Esophagus squamous epithelium (tissue), 5 donors: ENCODE measurements around the gene SYTL3. TPM values are rescaled to one million over a fixed set of nuclear protein-coding genes. Genes with fewer than 3 reads are reported as not detected.
"Not testable (repeated sequence)": the region's sequence is repeated elsewhere in the genome, so short reads cannot be mapped to it uniquely, and the experiment has no call there.

Experiments
- DNase-seq: peaks from one replicate; lab custom pipeline; 2025; lab: John Stamatoyannopoulos, UW
- H3K27ac ChIP-seq, 4 donors: fragments of 200-600 bp; sonication (generic); one replicate each; pipeline ENCODE4 v1.5.1; 2016 to 2019; ENCODE audit warnings: mild to moderate bottlenecking in 1 of 4
- H3K27me3 ChIP-seq, 4 donors: fragments of 200-600 bp; sonication (generic); 1 replicate in 3 of 4; 2 replicates in 1 of 4; pipeline versions ENCODE4 v1.5.1 to v1.6.0; 2017 to 2021; ENCODE audit warnings: antibody characterized with exemption in 1 of 4
- H3K36me3 ChIP-seq, 3 donors: fragments of 200-600 bp; sonication (generic); one replicate each; pipeline ENCODE4 v1.5.1; 2016 to 2019
- H3K4me1 ChIP-seq, 3 donors: fragments of 200-600 bp; sonication (generic); one replicate each; pipeline ENCODE4 v1.5.1; 2017 to 2019
- H3K4me3 ChIP-seq, 4 donors: fragments of 200-600 bp; sonication (generic); 1 replicate in 3 of 4; 2 replicates in 1 of 4; pipeline ENCODE4 v1.5.1; 2016 to 2019; ENCODE audit warnings: mild to moderate bottlenecking in 2 of 4, moderate library complexity in 1 of 4
- H3K9me3 ChIP-seq, 3 donors: fragments of 200-600 bp; sonication (generic); one replicate each; pipeline ENCODE4 v1.5.1; 2016 to 2019
- CTCF ChIP-seq, 6 experiments: fragments of 450-650 bp in 4 of 6; fragments of 200-600 bp in 2 of 6; sonication (generic) in 2 of 6; IDR thresholded peaks; one replicate each; pipeline ENCODE4 v1.5.1; 2016 to 2019; ENCODE audit warnings: antibody characterized with exemption in 6 of 6, mild to moderate bottlenecking in 4 of 6, moderate library complexity in 4 of 6
- POLR2A ChIP-seq, 4 donors: fragments of 450-650 bp; IDR thresholded peaks; one replicate each; pipeline ENCODE4 v1.6.1; 2017; ENCODE audit warnings: antibody characterized with exemption in 4 of 4, mild to moderate bottlenecking in 4 of 4, moderate library complexity in 3 of 4
- WGBS, 2 donors: methylation state at CpG; one replicate each; pipeline ENCODE4 v1.1.5; 2018; 5-methylcytosine and 5-hydroxymethylcytosine counted together
- intact Hi-C: fragments of 100-400 bp; cut with DNase I; formaldehyde crosslinking; loops from one replicate; pipeline ENCODE4 v1.15.0; 2022
- total RNA-seq, 4 donors: library from RNA; depleted of rRNA; stranded (reverse); fragments of >200 nt; gene quantifications; one replicate each; pipeline ENCODE4 v1.1.0, GENCODE V29; 2016
- donor health status: DM: yes; HTN: yes; CAD: no.

Gene SYTL3
- total RNA-seq, 4 donors from 2014 or later, result 1.6 to 8.0 (median 3.0) TPM

- Histone ChIP-seq H3K4me3 (peak overlapping the region in 1 of 4 donors; percentile 4), H3K36me3 (no peaks in the 10 kb centered on the region), H3K27ac (peak overlapping the region; percentile 64 to 87 (median 78)), H3K9me3 (no peaks in the 10 kb centered on the region), H3K4me1 (peaks cover 0 to 34% (median 19%) of the 10 kb centered on the region in 3 donors), H3K27me3 (no peaks in the 10 kb centered on the region)
- 67 to 69% methylated on average over 14 to 15 of the region's 15 CpGs for WGBS, 2 donors
- no peak for DNase-seq
- TF ChIP-seq POLR2A (IDR thresholded peaks at IDR 0.05), result peak in 1 of 4 donors; percentile 52
- TF ChIP-seq CTCF (IDR thresholded peaks at IDR 0.05), result no peak
- intact Hi-C loops, result no loop called here
Observed at GRCh38 chr6:158653577-158654354, 3.9 kb downstream of the SYTL3 start.

GRCh38 chr6:158654498-158654897 lies 4.6 kb downstream of the SYTL3 start:
- Histone ChIP-seq H3K4me1 (peaks cover 0 to 27% (median 12%) of the 10 kb centered on the region in 3 donors), H3K27me3 (no peaks in the 10 kb centered on the region), H3K4me3 (peak overlapping the region in 1 of 4 donors; percentile 13), H3K27ac (peak overlapping the region; percentile 64 to 87 (median 78)), H3K9me3 (no peaks in the 10 kb centered on the region), H3K36me3 (no peaks in the 10 kb centered on the region)
- WGBS, 2 donors, result 36 to 42% methylated on average over 4 to 6 of the region's 6 CpGs
- peak; percentile 14 for DNase-seq
- intact Hi-C loops, result no loop called here
- no peak for TF ChIP-seq POLR2A (IDR thresholded peaks at IDR 0.05)
- TF ChIP-seq CTCF (IDR thresholded peaks at IDR 0.05), result no peak

- H3K4me1 ChIP-seq, result peaks cover 2 to 26% (median 11%) of the 10 kb centered on the region in 3 donors
- no peaks in the 10 kb centered on the region for H3K27me3 ChIP-seq
- H3K9me3 ChIP-seq, result no peaks in the 10 kb centered on the region
- no peak for TF ChIP-seq CTCF (IDR thresholded peaks at IDR 0.05)
- TF ChIP-seq POLR2A (IDR thresholded peaks at IDR 0.05), result no peak
- intact Hi-C loops, result loop anchor here (5.0 kb wide), 1 partner anchor 37 kb away; no protein-coding TSS in a partner anchor
- WGBS, 2 donors, result 69 to 84% methylated on average over 10 of the region's 10 CpGs
- H3K36me3 ChIP-seq, result no peaks in the 10 kb centered on the region
- peak overlapping the region in 3 of 4 donors; percentile 76 to 87 (median 79) for H3K27ac ChIP-seq
- no peak for DNase-seq
- H3K4me3 ChIP-seq, result no peak overlapping the region
Observed at GRCh38 chr6:158654960-158655489, 5.2 kb downstream of the SYTL3 start.

GRCh38 chr6:158655569-158656450 lies 6.0 kb downstream of the SYTL3 start:
- H3K27me3 ChIP-seq, result no peaks in the 10 kb centered on the region
- TF ChIP-seq CTCF (IDR thresholded peaks at IDR 0.05) (no peak), POLR2A (IDR thresholded peaks at IDR 0.05) (no peak)
- H3K27ac ChIP-seq, result peak overlapping the region in 3 of 4 donors; percentile 40 to 79 (median 76)
- H3K4me1 ChIP-seq, result peaks cover 10 to 34% (median 11%) of the 10 kb centered on the region in 3 donors
- no peaks in the 10 kb centered on the region for H3K36me3 ChIP-seq
- intact Hi-C loops, result loop anchor here (5.0 kb wide), 1 partner anchor 36 kb away; no protein-coding TSS in a partner anchor
- no peak overlapping the region for H3K4me3 ChIP-seq
- no peak for DNase-seq
- WGBS, 2 donors, result 84 to 90% methylated on average over 14 to 17 of the region's 22 CpGs
- H3K9me3 ChIP-seq, result no peaks in the 10 kb centered on the region

- H3K9me3 ChIP-seq, H3K36me3 ChIP-seq, DNase-seq, H3K4me3 ChIP-seq, H3K27ac ChIP-seq, H3K27me3 ChIP-seq: not testable (repeated sequence)
- WGBS, 2 donors, result 46 to 51% methylated on average over 9 of the region's 9 CpGs
- intact Hi-C loops, result loop anchor here (5.0 kb wide), 1 partner anchor 35 kb away; no protein-coding TSS in a partner anchor
- H3K4me1 ChIP-seq, result peaks cover 11 to 46% (median 11%) of the 10 kb centered on the region in 3 donors
Observed at GRCh38 chr6:158656986-158657385, 7.1 kb downstream of the SYTL3 start.
